GM23338 (cell line): Measurements from ENCODE around the gene ACOT11. TPM values are rescaled to one million over a fixed set of nuclear protein-coding genes. Genes with fewer than 3 reads are reported as not detected.

ENCODE experiments used
- EZH2 ChIP-seq: fragments of 200-600 bp; sonication (generic); IDR thresholded peaks from one replicate; pipeline ENCODE4 v1.8.0; 2017; ENCODE audit warnings: antibody characterized with exemption, mild to moderate bottlenecking, low read depth; ENCODE audit not compliant: unreplicated experiment
- STAT1 ChIP-seq: IDR thresholded peaks from one replicate; pipeline ENCODE4 v1.6.1; 2016; ENCODE audit warnings: antibody characterized with exemption; ENCODE audit not compliant: unreplicated experiment
- ZNF331 ChIP-seq: fragments of 250-450 bp; sonication (Bioruptor Pico); IDR thresholded peaks from 2 replicates; pipeline ENCODE4 v1.5.0; 2020; ENCODE audit warnings: low read depth, mild to moderate bottlenecking, moderate library complexity
- polyA plus RNA-seq: library from polyadenylated mRNA; unstranded; fragments of >200 nt; fragmentation: Nextera tagmentation; extraction: Ambion mirVana; gene quantifications from 2 replicates; pipeline ENCODE4 v1.2.1, GENCODE V29; 2016
- total RNA-seq: library from RNA; depleted of rRNA; stranded (reverse); fragments of >200 nt; shearing (Covaris generic); gene quantifications from 2 replicates; pipeline ENCODE4 v1.2.3, GENCODE V29; 2014
- TF ChIP-seq, protein P1 (sequence below): IDR thresholded peaks from one replicate; pipeline ENCODE4 v1.6.1; 2018; ENCODE audit warnings: antibody characterized with exemption; ENCODE audit not compliant: unreplicated experiment
- TF ChIP-seq, protein P2 (sequence below): fragments of 250-450 bp; sonication (Bioruptor Pico); IDR thresholded peaks from 2 replicates; pipeline ENCODE4 v1.5.0; 2020; ENCODE audit warnings: mild to moderate bottlenecking, moderate library complexity

ACOT11 gene
- total and polyA plus RNA-seq, 2 experiments from 2014 or later, result 1.6 to 2.7 TPM

DNA sequence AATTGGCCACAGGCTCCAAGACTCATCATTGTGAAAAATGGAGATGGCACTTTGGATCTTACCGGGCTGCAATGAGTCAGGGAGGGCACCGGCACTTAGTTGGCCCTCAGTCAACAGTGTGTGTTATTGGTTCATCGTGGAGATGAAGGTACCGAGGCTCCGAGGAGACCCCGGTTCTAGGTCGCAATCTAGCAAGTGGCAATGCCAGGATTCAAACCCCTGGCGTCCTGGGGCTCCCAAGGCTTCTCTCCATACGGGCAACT lies 49.0 kb upstream of the ACOT11 start (continued):
- TF ChIP-seq, protein P1, sequence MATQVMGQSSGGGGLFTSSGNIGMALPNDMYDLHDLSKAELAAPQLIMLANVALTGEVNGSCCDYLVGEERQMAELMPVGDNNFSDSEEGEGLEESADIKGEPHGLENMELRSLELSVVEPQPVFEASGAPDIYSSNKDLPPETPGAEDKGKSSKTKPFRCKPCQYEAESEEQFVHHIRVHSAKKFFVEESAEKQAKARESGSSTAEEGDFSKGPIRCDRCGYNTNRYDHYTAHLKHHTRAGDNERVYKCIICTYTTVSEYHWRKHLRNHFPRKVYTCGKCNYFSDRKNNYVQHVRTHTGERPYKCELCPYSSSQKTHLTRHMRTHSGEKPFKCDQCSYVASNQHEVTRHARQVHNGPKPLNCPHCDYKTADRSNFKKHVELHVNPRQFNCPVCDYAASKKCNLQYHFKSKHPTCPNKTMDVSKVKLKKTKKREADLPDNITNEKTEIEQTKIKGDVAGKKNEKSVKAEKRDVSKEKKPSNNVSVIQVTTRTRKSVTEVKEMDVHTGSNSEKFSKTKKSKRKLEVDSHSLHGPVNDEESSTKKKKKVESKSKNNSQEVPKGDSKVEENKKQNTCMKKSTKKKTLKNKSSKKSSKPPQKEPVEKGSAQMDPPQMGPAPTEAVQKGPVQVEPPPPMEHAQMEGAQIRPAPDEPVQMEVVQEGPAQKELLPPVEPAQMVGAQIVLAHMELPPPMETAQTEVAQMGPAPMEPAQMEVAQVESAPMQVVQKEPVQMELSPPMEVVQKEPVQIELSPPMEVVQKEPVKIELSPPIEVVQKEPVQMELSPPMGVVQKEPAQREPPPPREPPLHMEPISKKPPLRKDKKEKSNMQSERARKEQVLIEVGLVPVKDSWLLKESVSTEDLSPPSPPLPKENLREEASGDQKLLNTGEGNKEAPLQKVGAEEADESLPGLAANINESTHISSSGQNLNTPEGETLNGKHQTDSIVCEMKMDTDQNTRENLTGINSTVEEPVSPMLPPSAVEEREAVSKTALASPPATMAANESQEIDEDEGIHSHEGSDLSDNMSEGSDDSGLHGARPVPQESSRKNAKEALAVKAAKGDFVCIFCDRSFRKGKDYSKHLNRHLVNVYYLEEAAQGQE, result no peak
- TF ChIP-seq STAT1 (no peak), EZH2 (no peak), ZNF331 (CRISPR knock-in tag) (no peak)
- TF ChIP-seq, protein P2, sequence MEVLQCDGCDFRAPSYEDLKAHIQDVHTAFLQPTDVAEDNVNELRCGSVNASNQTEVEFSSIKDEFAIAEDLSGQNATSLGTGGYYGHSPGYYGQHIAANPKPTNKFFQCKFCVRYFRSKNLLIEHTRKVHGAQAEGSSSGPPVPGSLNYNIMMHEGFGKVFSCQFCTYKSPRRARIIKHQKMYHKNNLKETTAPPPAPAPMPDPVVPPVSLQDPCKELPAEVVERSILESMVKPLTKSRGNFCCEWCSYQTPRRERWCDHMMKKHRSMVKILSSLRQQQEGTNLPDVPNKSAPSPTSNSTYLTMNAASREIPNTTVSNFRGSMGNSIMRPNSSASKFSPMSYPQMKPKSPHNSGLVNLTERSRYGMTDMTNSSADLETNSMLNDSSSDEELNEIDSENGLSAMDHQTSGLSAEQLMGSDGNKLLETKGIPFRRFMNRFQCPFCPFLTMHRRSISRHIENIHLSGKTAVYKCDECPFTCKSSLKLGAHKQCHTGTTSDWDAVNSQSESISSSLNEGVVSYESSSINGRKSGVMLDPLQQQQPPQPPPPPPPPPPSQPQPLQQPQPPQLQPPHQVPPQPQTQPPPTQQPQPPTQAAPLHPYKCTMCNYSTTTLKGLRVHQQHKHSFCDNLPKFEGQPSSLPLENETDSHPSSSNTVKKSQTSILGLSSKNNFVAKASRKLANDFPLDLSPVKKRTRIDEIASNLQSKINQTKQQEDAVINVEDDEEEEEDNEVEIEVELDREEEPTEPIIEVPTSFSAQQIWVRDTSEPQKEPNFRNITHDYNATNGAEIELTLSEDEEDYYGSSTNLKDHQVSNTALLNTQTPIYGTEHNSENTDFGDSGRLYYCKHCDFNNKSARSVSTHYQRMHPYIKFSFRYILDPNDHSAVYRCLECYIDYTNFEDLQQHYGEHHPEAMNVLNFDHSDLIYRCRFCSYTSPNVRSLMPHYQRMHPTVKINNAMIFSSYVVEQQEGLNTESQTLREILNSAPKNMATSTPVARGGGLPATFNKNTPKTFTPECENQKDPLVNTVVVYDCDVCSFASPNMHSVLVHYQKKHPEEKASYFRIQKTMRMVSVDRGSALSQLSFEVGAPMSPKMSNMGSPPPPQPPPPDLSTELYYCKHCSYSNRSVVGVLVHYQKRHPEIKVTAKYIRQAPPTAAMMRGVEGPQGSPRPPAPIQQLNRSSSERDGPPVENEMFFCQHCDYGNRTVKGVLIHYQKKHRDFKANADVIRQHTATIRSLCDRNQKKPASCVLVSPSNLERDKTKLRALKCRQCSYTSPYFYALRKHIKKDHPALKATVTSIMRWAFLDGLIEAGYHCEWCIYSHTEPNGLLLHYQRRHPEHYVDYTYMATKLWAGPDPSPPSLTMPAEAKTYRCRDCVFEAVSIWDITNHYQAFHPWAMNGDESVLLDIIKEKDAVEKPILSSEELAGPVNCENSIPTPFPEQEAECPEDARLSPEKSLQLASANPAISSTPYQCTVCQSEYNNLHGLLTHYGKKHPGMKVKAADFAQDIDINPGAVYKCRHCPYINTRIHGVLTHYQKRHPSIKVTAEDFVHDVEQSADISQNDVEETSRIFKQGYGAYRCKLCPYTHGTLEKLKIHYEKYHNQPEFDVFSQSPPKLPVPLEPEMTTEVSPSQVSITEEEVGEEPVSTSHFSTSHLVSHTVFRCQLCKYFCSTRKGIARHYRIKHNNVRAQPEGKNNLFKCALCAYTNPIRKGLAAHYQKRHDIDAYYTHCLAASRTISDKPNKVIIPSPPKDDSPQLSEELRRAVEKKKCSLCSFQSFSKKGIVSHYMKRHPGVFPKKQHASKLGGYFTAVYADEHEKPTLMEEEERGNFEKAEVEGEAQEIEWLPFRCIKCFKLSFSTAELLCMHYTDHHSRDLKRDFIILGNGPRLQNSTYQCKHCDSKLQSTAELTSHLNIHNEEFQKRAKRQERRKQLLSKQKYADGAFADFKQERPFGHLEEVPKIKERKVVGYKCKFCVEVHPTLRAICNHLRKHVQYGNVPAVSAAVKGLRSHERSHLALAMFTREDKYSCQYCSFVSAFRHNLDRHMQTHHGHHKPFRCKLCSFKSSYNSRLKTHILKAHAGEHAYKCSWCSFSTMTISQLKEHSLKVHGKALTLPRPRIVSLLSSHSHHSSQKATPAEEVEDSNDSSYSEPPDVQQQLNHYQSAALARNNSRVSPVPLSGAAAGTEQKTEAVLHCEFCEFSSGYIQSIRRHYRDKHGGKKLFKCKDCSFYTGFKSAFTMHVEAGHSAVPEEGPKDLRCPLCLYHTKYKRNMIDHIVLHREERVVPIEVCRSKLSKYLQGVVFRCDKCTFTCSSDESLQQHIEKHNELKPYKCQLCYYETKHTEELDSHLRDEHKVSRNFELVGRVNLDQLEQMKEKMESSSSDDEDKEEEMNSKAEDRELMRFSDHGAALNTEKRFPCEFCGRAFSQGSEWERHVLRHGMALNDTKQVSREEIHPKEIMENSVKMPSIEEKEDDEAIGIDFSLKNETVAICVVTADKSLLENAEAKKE (CRISPR knock-in tag), result no peak
